NCI-H1417 (cell line): ENCODE results near the gene C20orf202.

Experiments
- DNase-seq, 3 experiments: peaks; one replicate each; lab custom pipeline; 2025; lab: John Stamatoyannopoulos, UW

The C20orf202 gene

GRCh38 chr20:1202762-1203504 lies at the start of gene C20orf202:
Gene C20orf202 (plus strand): TSS chr20:1203454. CDS start chr20:1203586, 132 bp downstream.
- DNase-seq = no peak

GRCh38 chr20:1154226-1154625 lies 49.0 kb upstream of the C20orf202 start:
- no peak for DNase-seq

GRCh38 chr20:1154691-1155090 lies 48.6 kb upstream of the C20orf202 start:
- no peak for DNase-seq

- DNase-seq = no peak
These were observed 47.9 kb upstream of the C20orf202 start for GRCh38 chr20:1155342-1155741.

- no peak for DNase-seq
These were observed 42.8 kb upstream of the C20orf202 start for GRCh38 chr20:1160496-1160895.

- DNase-seq = no peak
These were observed 42.3 kb upstream of the C20orf202 start for GRCh38 chr20:1160991-1161390.

GRCh38 chr20:1163105-1163504 lies 40.1 kb upstream of the C20orf202 start:
- no peak for DNase-seq

- peak in 1 of 3 experiments; percentile 29 for DNase-seq
These were observed 39.6 kb upstream of the C20orf202 start for GRCh38 chr20:1163653-1164052.

- no peak for DNase-seq
These were observed 38.4 kb upstream of the C20orf202 start for GRCh38 chr20:1164871-1165270.

GRCh38 chr20:1165521-1165920 lies 37.7 kb upstream of the C20orf202 start:
- DNase-seq = no peak

- no peak for DNase-seq
These were observed 37.3 kb upstream of the C20orf202 start for GRCh38 chr20:1165941-1166340.

- no peak for DNase-seq
These were observed 36.1 kb upstream of the C20orf202 start for GRCh38 chr20:1166948-1167720.

GRCh38 chr20:1169224-1169623 lies 34.0 kb upstream of the C20orf202 start:
- no peak for DNase-seq

GRCh38 chr20:1171461-1172093 lies 31.7 kb upstream of the C20orf202 start:
- no peak for DNase-seq

- peak in 2 of 3 experiments; percentile 35 to 54 for DNase-seq
These were observed 29.6 kb upstream of the C20orf202 start for GRCh38 chr20:1173698-1174097.

GRCh38 chr20:1174787-1175186 lies 28.5 kb upstream of the C20orf202 start:
- DNase-seq = no peak

- no peak for DNase-seq
These were observed 25.6 kb upstream of the C20orf202 start for GRCh38 chr20:1177680-1178079.

- no peak for DNase-seq
These were observed 25.2 kb upstream of the C20orf202 start for GRCh38 chr20:1178103-1178502.

- no peak for DNase-seq
These were observed 24.6 kb upstream of the C20orf202 start for GRCh38 chr20:1178623-1179022.

- no peak for DNase-seq
These were observed 22.3 kb upstream of the C20orf202 start for GRCh38 chr20:1180949-1181348.

GRCh38 chr20:1182106-1182505 lies 21.1 kb upstream of the C20orf202 start:
- no peak for DNase-seq

GRCh38 chr20:1183153-1183552 lies 20.1 kb upstream of the C20orf202 start:
- DNase-seq = no peak

- DNase-seq = no peak
These were observed 19.0 kb upstream of the C20orf202 start for GRCh38 chr20:1184260-1184637.
